ENCODE data around the gene CDC14C. TPM values are rescaled to one million over a fixed set of nuclear protein-coding genes. Genes with fewer than 3 reads are reported as not detected.
"Not testable (repeated sequence)": the region's sequence is repeated elsewhere in the genome, so short reads cannot be mapped to it uniquely, and the experiment has no call there.

Gene CDC14C
- total RNA-seq: under 0.01 and 0.05 TPM in 2 replicates

DNA sequence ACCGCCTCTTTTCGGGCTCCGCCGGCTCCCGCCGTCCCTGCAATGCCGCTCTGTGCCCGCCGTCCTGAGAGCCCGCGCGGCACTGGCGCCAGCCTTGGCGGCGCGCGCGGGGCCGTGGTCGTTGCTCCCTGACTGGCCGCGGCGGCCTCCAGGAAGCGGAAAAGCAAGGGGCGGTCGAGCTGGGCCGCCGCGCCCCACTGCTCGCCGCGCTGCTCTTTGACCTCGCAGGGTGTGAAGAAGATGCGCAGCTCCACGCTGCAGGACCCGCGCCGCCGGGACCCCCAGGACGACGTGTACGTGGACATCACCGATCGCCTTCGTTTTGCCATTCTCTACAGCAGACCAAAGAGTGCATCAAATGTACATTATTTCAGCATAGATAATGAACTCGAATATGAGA, at the start of gene CDC14C:
CDC14C (plus strand) TSS at position 115 of the 400 bp plus-strand sequence; CDS start at position 241, 126 bp downstream.
- no peak for DNase-seq (ENCODE audit: low read depth)

DNA sequence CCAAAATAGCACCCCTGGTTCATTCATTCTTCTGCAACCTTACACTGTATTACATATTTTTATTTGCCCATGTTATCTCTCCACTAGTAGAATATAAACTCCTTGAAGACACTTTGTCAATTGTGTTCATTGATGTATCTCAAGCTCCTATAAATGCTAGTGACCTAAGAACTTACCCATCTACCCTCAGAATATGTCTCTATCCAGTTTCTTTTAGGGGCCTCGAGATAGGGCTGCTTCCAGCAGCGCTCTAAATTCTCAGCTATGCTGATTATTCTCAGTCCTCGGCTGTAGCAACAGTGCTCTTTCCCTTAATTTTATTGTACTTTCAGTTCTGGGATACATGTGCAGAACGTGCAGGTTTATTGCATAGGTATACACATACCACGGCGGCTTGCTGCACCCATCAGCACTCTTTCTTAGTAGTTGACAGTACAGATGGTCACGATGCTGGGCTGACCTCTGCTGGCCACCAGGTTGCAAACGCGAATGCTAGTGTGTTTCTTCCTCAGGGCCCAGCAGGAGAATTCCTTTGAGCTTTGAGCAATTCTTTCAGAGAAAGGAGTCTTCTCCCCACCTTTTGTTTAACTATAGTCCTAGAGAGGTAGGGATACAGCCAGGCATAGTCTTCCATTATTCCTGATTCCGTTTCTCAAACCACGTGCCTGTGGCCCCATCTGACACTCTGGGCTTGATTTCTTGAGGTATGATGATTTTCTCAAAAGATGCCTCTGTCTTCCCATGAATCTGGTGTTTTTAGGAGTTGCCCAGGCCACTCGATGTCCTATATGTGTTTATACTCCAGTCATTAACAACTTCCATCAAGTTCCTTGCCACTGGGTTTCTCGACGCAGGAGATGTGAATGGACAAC, 49.1 kb upstream of the CDC14C start:
- peak; percentile 7 for DNase-seq (ENCODE audit: low read depth)

DNA sequence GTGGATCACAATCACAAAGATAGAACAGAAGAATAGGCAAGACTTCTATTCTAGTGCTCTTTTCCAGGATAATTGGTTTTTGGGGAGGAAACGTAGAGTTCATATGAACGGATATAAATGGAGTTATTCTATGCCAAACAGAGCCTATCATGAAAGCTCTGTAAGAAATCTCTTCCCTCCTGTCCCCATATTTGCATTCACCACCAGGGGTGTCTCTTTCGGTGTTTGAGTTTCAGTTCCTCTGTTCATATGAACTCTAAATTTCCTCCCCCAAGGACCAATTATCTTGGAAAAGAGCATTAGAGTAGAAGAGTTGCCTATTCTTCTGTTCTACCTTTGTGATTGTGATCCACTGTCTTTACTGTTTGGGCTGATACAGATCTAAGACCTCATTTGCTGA, 48.3 kb upstream of the CDC14C start:
- DNase-seq (ENCODE audit: low read depth): no peak

DNA sequence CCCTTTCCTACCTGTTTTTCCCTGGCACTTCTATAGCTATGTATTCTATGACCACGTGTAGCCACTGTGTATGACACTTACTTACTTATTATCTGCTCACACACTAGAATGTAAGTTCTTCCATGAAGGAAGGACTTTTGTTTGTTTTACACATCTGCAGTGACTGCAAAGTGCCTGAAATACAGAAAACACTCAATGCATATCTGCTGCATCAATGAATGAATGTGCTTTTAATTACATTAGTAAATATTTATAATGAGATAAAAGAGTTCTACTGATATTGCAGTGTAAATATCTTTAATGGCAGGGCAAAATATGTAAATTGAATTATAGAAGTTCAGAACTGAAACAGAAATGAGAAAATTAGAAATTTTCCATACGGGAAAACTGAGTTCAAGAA, 43.5 kb upstream of the CDC14C start:
- DNase-seq (ENCODE audit: low read depth): no peak

DNA sequence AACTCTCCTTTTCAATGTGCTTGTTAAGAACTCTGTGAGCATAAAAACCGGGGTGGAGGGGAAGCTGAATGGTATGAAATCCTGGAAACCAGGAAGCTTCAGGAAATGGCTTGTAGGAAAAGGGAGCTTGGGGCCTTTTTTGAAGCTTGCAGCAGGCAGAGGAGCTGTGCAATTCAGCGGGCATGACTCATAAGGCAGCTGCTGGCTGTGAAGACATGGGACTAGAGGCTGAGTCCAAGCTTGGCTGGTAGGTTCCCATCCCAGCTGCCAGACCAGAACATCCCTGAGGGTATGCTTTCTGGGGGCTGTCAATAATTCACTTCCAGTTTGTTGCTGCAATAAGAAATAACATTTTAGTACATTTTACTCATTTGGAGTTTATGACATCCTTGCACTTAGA, 36.8 kb upstream of the CDC14C start:
- DNase-seq (ENCODE audit: low read depth): peak; percentile 12

DNA sequence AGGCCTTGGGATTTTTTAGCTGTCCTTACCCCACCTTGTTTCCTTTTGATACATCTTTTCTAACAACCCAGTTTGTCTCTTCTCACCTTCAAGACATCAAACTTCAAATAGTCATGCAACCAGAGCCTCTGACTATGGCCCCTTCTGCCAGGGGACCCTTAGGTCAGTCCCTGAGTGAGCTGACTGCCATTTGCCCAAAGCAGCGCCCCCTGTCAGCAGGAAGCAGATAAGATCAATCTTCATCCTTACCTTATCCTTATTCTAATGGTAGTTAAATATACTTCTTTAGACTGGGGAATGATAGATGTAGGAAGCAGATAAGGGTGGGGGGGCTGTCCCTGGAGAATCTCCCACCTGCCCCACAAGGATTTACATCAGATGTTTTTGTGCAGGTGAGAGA, 29.8 kb upstream of the CDC14C start:
- no peak for DNase-seq (ENCODE audit: low read depth)

DNA sequence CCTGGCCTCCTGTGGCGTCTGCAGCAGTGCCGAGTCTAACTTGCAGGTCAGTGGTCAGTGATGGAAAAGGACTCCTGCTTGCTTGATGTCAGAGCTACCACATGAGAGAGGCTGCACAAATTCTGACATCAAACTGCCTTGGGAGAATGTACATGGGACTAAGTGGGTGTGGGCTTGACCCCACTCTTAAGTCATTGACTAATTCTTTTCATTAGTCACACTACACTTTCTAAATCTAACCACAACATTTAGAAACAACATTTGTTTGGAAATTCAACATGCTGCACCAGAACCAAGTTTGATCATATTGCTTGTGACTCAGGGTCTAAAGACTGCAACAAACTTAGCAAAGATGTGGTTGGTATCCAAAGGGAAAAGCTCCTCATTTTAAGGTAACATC, 24.4 kb upstream of the CDC14C start:
- peak; percentile 3 for DNase-seq (ENCODE audit: low read depth)

DNA sequence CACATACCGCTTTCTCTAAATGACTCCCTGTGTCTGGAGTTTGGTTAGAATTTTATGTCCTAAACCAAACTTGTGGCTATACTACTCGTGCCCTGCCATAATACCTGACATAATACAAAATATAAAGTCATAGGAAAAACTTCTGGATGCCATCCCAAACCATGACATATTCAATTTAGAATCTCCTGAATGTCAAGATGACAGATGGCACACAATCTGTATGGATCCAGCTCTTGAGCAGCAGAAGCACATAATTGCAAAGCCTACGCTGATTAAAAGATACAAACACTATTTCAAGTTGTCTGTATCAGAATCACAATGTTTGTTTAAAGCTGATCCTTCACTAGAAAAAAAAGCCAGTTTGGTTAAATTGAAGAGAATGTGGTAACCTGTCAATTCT, 22.4 kb upstream of the CDC14C start:
- no peak for DNase-seq (ENCODE audit: low read depth)

DNA sequence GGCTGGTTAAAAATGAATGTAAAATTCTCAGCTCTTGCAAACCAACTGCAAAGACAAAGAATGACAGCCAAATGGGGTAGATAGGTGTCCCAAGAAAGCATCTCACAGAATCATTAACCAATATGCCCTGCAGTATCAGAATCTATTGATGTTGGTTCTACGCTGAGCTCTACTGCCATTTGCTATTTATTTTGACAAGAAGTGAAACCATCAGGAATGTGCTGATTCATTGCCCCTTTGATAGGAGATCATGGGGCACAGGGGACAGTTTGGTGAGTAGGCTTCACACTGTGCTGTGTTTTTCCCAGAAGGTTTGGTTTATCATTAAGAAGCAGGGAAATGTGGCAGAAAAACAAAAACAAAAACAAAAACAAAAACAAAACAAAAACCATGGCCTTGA, 19.4 kb upstream of the CDC14C start:
- DNase-seq (ENCODE audit: low read depth): peak; percentile 8

DNA sequence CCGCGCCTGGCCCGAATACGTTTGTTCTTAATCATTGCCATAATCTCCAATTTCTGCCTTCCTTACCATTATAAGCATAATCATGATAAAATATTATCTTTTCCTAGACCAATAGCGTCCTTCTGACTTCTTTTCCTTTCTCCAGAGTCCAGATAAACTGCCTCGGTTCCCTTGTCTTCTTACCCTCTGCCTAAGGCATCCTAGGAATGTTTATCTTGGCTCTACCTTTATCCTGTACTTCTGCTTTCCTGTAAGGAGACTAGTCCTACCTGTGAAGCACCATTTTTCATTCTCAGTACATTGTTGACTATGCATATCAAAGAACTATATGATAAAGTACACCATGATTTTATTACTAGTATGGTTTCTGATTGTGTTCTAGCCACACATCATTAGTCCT, 18.7 kb upstream of the CDC14C start:
- not testable (repeated sequence) for DNase-seq (ENCODE audit: low read depth)

DNA sequence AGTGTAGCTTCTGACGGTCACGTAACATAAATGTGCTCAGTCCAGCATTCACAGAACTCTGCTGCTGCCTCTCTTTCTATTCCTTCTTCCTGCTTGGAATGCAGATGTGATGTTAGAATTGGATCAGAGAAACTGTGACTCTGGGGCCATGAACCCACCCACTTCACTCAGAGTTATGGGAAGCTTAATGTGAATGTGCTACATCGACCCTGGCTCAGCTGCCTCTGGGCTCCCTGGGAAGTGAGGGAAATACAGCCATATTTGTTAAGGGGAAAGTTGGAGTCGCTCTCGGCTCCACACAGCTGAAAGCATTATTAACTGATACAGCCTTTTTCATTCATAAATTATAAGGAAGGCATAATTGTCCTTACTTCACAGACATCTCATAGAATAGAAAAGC, 14.5 kb upstream of the CDC14C start:
- not testable (repeated sequence) for DNase-seq (ENCODE audit: low read depth)

DNA sequence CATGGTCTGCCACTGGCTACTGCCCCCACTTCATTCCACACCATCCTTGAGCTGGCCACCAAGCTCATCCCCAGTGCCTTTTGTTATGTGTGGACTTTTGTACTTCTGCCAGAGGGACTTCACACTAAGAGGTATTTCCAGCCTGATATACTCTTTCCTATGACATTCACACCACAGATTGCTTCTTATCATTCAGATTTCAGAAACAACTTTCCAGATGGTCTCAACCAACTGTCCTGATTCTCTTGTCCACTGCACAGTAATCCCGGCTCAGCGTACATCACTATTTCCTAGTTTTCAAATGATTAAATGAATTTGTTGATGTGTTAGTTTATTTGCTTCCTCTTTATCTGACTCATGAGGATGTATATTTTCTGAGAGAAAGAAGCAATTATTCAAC, 7.1 kb downstream of the CDC14C start:
- DNase-seq (ENCODE audit: low read depth): no peak

DNA sequence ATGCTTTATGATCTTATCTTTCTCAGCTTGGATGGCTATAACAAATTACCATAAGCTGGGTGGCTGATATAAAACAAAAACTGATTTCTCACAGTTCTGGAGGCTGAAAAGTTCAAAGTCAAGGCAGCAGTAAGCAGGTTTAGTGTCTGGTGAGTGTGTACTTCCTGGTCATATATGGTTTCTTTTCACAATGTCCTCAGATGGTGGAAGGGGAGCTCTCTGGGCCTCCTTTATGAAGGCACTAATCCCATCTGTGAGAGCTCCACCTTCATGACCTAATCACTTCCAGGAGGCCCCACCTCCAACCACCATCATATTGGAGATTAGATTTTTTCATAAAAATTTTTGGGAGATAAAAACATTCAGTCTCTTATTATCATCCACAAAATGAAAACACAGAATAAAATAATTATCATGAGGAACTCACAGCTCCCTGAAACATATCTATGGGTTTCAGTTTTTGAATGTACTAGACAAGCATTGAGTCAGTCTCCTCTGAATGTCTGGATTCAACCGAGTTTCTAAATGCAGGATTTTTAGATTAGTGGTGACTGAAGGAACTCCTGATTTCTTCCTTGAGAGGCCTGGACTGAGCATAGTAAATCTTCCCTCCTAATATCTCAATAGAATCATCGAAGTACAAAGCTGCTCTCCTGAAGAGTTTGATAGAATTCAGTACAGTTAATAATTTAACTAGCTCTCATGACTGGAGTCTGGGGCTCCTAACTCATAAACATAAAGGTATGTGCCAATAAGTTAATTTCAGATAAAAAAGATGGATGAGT, 8.0 kb downstream of the CDC14C start:
- no peak for DNase-seq (ENCODE audit: low read depth)

DNA sequence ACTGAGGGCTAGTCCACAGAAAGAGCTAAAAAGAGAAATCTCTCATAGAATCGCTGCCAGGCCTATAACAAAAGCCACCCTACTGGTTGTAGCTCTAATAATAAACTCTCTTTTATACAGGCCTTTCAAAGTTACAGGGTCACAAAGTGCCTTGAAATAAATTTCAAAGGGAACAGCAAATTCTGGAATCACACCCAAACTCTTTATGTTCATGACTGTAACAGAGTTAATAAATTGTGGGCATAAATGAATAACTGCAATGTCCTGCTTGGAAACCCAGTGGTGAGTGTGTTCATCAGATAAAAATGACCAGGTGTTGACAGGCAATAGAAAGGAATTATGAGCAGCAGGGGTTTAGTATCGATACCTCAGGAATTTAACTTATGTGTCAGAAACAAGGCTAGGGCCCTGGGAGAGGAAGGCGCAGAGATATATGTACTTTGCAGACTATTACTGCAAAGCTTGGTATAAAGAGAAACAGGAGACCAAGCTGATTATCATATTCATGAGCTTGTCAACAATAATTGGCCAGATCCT, 9.3 kb downstream of the CDC14C start:
- no peak for DNase-seq (ENCODE audit: low read depth)

DNA sequence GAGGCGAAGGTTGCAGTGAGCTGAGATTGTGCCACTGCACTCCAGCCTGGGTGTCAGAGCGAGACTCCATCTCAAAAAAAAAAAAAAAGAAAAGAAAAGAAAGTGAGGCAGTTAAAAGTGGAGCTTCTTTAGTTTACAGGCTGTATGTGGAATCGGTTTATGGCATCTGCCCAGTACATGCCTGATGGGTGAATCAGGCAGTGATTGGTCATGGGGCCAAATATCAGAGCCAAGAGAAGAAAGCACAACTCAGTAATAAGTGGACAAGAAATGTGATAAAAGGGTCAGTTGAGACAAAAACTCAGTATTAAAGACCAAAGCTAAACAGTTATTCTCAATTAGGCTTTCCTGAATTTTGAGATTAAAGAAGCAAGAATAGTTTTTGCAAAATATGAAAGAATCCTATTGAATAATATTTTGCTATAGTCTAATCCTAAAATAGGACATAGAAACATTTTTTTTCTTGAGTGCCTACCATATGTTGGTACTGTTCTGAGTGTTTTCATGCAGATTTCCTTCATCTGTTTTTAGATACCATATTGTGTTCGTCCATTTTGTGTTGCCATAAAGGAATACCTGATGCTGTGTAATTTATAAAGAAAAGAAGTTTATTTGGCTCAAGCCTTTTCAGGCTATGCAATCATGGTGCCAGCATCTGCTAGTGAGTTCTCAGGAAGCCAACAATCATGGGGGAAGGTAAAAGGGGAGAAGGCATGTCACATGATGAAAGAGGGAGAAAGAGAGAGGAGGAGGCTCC, 14.4 kb downstream of the CDC14C start:
- peak; percentile 7 for DNase-seq (ENCODE audit: low read depth)

DNA sequence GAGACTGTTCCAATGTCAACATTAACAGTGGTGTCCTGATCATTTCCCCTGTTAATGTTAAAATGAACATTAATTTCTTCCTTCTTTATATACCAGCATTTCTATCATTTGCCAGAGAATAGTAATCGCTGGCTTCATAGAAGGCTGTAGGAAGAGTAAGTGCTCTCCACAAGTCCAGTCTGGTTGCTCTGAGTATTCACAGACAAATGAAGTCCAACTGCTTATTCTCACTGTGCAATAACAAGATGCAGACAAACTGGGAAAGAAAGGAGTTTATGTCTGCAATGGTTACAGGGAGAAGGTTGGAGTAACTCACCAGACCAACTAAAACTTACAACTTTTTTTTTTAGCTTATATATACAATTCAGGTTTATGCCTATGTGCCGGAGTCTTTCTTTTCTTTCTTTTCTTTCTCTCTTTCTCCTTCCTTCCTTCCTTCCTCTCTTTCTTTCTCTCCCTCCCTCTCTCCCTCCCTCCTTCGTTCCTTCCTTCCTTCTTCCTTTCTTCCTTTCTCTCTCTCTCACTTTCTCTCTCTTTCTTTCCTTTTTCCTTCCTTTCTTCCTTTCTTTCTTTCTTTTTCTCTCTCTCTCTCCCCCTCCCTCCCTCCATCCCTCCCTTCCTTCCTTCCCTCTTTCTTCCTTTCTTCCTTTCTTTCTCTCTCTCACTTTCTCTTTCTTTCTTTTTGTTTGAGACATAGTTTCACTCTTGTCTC, 19.1 kb downstream of the CDC14C start:
- no peak for DNase-seq (ENCODE audit: low read depth)

DNA sequence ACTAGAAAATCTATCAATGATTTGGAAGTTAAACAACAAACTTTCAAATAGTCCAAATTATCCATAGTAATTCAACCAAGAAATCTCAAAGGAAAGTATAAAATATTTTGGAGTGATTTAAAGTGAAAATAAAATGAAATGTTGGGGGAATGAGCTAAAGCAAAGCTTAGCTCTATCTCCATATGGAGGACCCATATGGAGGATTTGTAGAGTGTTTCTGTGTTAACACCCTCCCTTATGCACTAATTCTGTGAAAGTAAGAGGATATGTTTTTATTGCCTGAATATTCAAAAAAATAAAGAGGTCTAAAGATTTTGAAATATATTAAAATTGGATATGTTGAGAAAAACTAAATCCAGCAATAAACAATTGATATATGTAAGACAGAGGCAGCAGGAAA, 31.6 kb downstream of the CDC14C start:
- no peak for DNase-seq (ENCODE audit: low read depth)

DNA sequence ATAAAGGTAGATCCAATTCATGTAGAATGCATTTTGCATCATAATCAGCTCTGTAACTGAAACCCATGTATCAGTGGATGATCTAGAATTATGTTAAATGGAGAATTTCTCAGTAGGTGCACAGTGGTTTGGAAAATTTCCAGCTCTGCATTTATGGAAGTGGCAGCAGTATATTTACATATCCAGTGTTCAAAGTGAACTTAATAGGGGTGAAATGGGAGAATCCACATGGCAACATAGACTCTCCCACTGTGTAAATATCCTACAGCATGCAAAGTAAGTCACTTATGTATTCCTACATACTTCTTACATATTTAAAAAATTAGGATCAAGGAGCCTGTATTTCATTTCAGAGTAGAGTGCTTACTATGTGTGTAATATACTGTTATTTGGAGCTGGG, 35.3 kb downstream of the CDC14C start:
- no peak for DNase-seq (ENCODE audit: low read depth)

DNA sequence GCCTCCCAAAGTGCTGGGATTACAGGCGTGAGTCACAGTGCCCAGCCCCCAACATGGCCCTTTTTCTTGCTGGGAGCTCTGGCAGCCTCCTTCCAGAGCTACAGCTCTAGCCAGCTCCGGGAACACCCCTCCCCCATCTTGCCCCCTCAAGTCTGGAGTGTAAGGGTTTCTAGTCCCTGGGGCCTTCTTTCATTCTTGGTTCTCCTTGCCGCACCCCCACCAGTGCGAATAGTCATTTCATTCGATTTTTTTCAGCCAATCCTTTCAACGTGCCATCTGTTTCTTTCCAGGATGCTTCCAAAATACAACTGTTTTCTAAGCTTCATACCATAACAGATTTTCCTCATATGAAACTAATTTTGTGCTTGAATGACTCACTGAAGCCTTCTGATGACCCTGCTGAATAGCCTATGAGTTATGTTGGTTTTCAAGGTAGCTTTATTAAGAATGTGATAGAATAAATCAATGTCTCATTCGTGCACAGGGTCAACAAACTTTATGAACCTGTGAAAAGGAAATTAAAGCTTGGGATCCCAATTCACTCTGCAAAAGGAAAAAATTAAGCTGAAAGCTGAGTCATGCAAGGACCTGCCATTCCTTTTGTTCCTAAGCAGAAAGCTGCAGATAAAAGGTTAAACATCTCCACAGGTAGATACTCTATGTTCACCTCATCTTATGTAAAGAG, 38.6 kb downstream of the CDC14C start:
- peak; percentile 23 for DNase-seq (ENCODE audit: low read depth)

DNA sequence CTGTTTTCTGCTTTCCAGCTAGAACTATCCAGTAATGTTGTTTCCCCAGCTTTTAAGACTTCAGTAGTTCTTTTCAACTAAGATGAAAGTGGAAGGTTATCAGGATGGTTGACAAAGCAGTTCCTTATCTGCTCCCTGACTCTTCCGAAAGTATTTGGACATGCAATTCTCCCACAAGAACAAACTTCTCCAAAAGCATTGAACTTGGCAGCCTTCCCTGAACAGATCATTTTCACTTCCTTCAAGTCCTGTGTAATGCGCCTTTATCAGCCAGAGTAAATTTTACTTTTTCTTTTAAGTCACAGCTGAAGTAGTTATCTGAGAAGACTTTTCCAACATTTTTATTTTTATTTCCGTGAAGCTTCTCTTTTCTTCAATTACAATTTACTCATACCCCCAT, 39.7 kb downstream of the CDC14C start:
- DNase-seq (ENCODE audit: low read depth): no peak

DNA sequence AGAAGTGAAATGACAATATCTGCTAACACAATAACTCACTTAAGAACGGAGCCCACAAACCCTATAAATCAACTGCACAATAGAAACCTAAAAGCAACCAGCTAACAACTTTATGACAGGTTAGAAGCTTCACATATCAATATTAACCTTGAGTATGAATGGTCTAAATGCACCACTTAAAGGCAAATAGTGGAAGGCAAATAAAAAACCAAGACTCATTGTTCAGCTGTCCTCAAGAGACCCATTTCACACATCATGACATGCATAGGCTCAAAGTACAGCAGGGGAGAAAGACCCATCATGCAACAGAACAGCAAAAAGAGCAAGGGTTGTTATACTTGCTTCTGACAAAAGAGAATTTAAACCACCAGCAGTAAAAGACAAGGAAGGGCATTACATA, 46.8 kb downstream of the CDC14C start:
- DNase-seq (ENCODE audit: low read depth): no peak
